ENCODE measurements around the gene ZNF490.

The ZNF490 gene

GRCh38 chr19:12543855-12544254 is 66.8 kb downstream of the ZNF490 start:
- H3K36me3 ChIP-seq (ENCODE audit: control insufficient read depth, insufficient read depth, low read length), result peaks cover 15% of the 10 kb centered on the region
- H3K4me3 ChIP-seq (ENCODE audit: low read depth, low read length), result no peak overlapping the region
- H3K4me1 ChIP-seq (ENCODE audit: control insufficient read depth, insufficient read depth, low read length), result no peaks in the 10 kb centered on the region
- H3K9ac ChIP-seq (ENCODE audit: low read depth, low read length), result no peak overlapping the region
- H3K27me3 ChIP-seq (ENCODE audit: control insufficient read depth, insufficient read depth, low read length), result no peaks in the 10 kb centered on the region
- 0 out of 2 replicates have a peak, but pooled peaks cover 4% of the 10 kb centered on the region for H3K9me3 ChIP-seq (ENCODE audit: control insufficient read depth, insufficient read depth, low read length)
- H3K27ac ChIP-seq (ENCODE audit: low read depth, low read length), result no peak overlapping the region
